H9 (cell line): Measurements from ENCODE around the gene TCF20. TPM values are rescaled to one million over a fixed set of nuclear protein-coding genes. Genes with fewer than 3 reads are reported as not detected.

Source experiments
- DNase-seq: peaks from one replicate; pipeline ENCODE4 v3.0.0-alpha.2; 2017
- H2AFZ ChIP-seq: one replicate; pipeline ENCODE4 v1.6.1; 2013; ENCODE audit warnings: mild to moderate bottlenecking, low read length, control low read depth, moderate library complexity
- H2AK5ac ChIP-seq: 2 replicates; pipeline ENCODE4 v1.6.1; 2013; ENCODE audit warnings: low read length, control low read depth, mixed read lengths; ENCODE audit not compliant: insufficient read length
- H2BK120ac ChIP-seq: one replicate; pipeline ENCODE4 v1.6.1; 2013; ENCODE audit warnings: low read depth, mild to moderate bottlenecking, low read length, control low read depth, inconsistent platforms; ENCODE audit not compliant: poor library complexity, severe bottlenecking
- H2BK12ac ChIP-seq: 2 replicates; pipeline ENCODE4 v1.6.1; 2013; ENCODE audit warnings: low read length, control low read depth, mixed read lengths, low read depth; ENCODE audit not compliant: insufficient read length
- H2BK15ac ChIP-seq: 2 replicates; pipeline ENCODE4 v1.6.1; 2013; ENCODE audit warnings: low read depth, low read length, control low read depth
- H2BK20ac ChIP-seq: one replicate; pipeline ENCODE4 v1.6.1; 2013; ENCODE audit warnings: low read depth, mild to moderate bottlenecking, low read length, control low read depth, inconsistent platforms; ENCODE audit not compliant: poor library complexity, severe bottlenecking
- H2BK5ac ChIP-seq: 2 replicates; pipeline ENCODE4 v1.6.1; 2013; ENCODE audit warnings: low read length, control low read depth, mixed read lengths; ENCODE audit not compliant: insufficient read length
- H3K14ac ChIP-seq: 2 replicates; pipeline ENCODE4 v1.6.1; 2013; ENCODE audit warnings: low read length, control low read depth; ENCODE audit not compliant: insufficient read depth
- H3K18ac ChIP-seq: 2 replicates; pipeline ENCODE4 v1.6.1; 2013; ENCODE audit warnings: low read depth, mild to moderate bottlenecking, mixed read lengths, low read length, control low read depth; ENCODE audit not compliant: insufficient read length
- H3K23ac ChIP-seq: 2 replicates; pipeline ENCODE4 v1.6.1; 2013; ENCODE audit warnings: low read length, control low read depth, mixed read lengths, low read depth; ENCODE audit not compliant: insufficient read length
- H3K23me2 ChIP-seq: 2 replicates; pipeline ENCODE4 v1.6.1; 2013; ENCODE audit warnings: low read depth, mild to moderate bottlenecking, mixed read lengths, low read length, control low read depth; ENCODE audit not compliant: insufficient read length, poor library complexity, severe bottlenecking
- H3K27ac ChIP-seq: 2 replicates; pipeline ENCODE4 v1.5.1; 2013; ENCODE audit warnings: low read length, control low read depth, mixed read lengths, low read depth; ENCODE audit not compliant: insufficient read length
- H3K27me3 ChIP-seq: 2 replicates; pipeline ENCODE4 v1.6.1; 2013; ENCODE audit warnings: low read length, control low read depth, inconsistent platforms; ENCODE audit not compliant: insufficient read depth
- H3K4ac ChIP-seq: 2 replicates; pipeline ENCODE4 v1.6.1; 2013; ENCODE audit warnings: low read depth, mild to moderate bottlenecking, control low read depth, inconsistent platforms, low read length, moderate library complexity
- H3K4me1 ChIP-seq: 2 replicates; pipeline ENCODE4 v1.6.1; 2013; ENCODE audit warnings: low read length, control low read depth, inconsistent platforms; ENCODE audit not compliant: insufficient read depth
- H3K4me2 ChIP-seq: 2 replicates; pipeline ENCODE4 v1.6.1; 2013; ENCODE audit warnings: low read length, control low read depth, mixed read lengths; ENCODE audit not compliant: insufficient read length, insufficient read depth
- H3K56ac ChIP-seq: 2 replicates; pipeline ENCODE4 v1.6.1; 2013; ENCODE audit warnings: low read depth, mild to moderate bottlenecking, mixed read lengths, low read length, control low read depth; ENCODE audit not compliant: insufficient read length
- H3K79me1 ChIP-seq: 2 replicates; pipeline ENCODE4 v1.6.1; 2013; ENCODE audit warnings: low read depth, mild to moderate bottlenecking, moderate library complexity, low read length, control low read depth, inconsistent platforms; ENCODE audit not compliant: insufficient read depth, poor library complexity, severe bottlenecking
- H3K79me2 ChIP-seq: 2 replicates; pipeline ENCODE4 v1.6.1; 2013; ENCODE audit warnings: low read length, control low read depth, inconsistent platforms; ENCODE audit not compliant: insufficient read depth
- H3K9ac ChIP-seq: 2 replicates; pipeline ENCODE4 v1.6.1; 2013; ENCODE audit warnings: low read length, control low read depth, mixed read lengths; ENCODE audit not compliant: insufficient read length; ENCODE audit errors: extremely low read depth
- H3K9me3 ChIP-seq: one replicate; pipeline ENCODE4 v1.6.1; 2013; ENCODE audit warnings: low read depth, low read length, inconsistent platforms; ENCODE audit not compliant: control insufficient read depth
- H3T11ph ChIP-seq: one replicate; pipeline ENCODE4 v1.6.1; 2013; ENCODE audit warnings: mild to moderate bottlenecking, low read length, control low read depth, inconsistent platforms
- H4K20me1 ChIP-seq: one replicate; pipeline ENCODE4 v1.6.1; 2013; ENCODE audit not compliant: control insufficient read depth, insufficient read length, insufficient read depth
- H4K5ac ChIP-seq: 2 replicates; pipeline ENCODE4 v1.6.1; 2013; ENCODE audit warnings: low read depth, mild to moderate bottlenecking, mixed read lengths, low read length, control low read depth; ENCODE audit not compliant: insufficient read length
- H4K8ac ChIP-seq: replicated peaks from 2 replicates; pipeline ENCODE4 v1.6.1; 2013; ENCODE audit warnings: low read length, control low read depth, mixed read lengths, low read depth; ENCODE audit not compliant: insufficient read length
- H4K91ac ChIP-seq: 2 replicates; pipeline ENCODE4 v1.6.1; 2013; ENCODE audit warnings: low read depth, mild to moderate bottlenecking, moderate library complexity, mixed read lengths, low read length, control low read depth; ENCODE audit not compliant: insufficient read length
- H3K27ac Mint-ChIP-seq, 3 experiments: 2 replicates in 2 of 3; 3 replicates in 1 of 3; pipeline ENCODE4 v1.8.0; 2020 to 2021; ENCODE audit warnings: mixed read lengths in 3 of 3, mild to moderate bottlenecking in 1 of 3, moderate library complexity in 1 of 3
- H3K27me3 Mint-ChIP-seq: 2 replicates; pipeline ENCODE4 v1.8.0; 2021; ENCODE audit warnings: low read depth, mild to moderate bottlenecking, moderate library complexity, mixed read lengths
- H3K36me3 Mint-ChIP-seq, 3 experiments: 2 replicates in 2 of 3; 3 replicates in 1 of 3; pipeline ENCODE4 v1.8.0; 2020 to 2021; ENCODE audit warnings: low read depth in 3 of 3, mixed read lengths in 3 of 3; ENCODE audit not compliant: insufficient read depth in 1 of 3
- H3K4me1 Mint-ChIP-seq, 2 experiments: 2 replicates each; pipeline ENCODE4 v1.8.0; 2020; ENCODE audit warnings: mixed read lengths in 2 of 2
- H3K4me3 Mint-ChIP-seq, 2 experiments: 2 replicates in 1 of 2; 3 replicates in 1 of 2; pipeline ENCODE4 v1.8.0; 2020 to 2021; ENCODE audit warnings: mild to moderate bottlenecking in 2 of 2, mixed read lengths in 2 of 2, moderate library complexity in 1 of 2
- H3K9me3 Mint-ChIP-seq, 2 experiments: 2 replicates in 1 of 2; 3 replicates in 1 of 2; pipeline ENCODE4 v1.8.0; 2020; ENCODE audit warnings: mild to moderate bottlenecking in 2 of 2, mixed read lengths in 2 of 2, moderate library complexity in 1 of 2
- WGBS: extraction: QIAGEN DNeasy Blood & Tissue Kit; methylation state at CpG from one replicate; pipeline ENCODE4 v1.1.7; 2013; ENCODE audit warnings: missing lambda C conversion rate, low lambda C conversion rate, mixed read lengths; ENCODE audit not compliant: insufficient read length; ENCODE audit errors: extremely low coverage; 5-methylcytosine and 5-hydroxymethylcytosine counted together
- total RNA-seq: library from RNA; stranded (reverse); gene quantifications from 2 replicates; pipeline ENCODE4 v1.2.1, GENCODE V29; 2021
- TF ChIP-seq, protein P1 (sequence below): fragments of 200-600 bp; sonication (generic); conservative IDR thresholded peaks from 3 replicates; pipeline ENCODE4 v1.8.0; 2021; ENCODE audit warnings: antibody characterized with exemption, mild to moderate bottlenecking

TCF20 gene
- total RNA-seq, 1 experiment from 2014 or later = 75.6 TPM

DNA sequence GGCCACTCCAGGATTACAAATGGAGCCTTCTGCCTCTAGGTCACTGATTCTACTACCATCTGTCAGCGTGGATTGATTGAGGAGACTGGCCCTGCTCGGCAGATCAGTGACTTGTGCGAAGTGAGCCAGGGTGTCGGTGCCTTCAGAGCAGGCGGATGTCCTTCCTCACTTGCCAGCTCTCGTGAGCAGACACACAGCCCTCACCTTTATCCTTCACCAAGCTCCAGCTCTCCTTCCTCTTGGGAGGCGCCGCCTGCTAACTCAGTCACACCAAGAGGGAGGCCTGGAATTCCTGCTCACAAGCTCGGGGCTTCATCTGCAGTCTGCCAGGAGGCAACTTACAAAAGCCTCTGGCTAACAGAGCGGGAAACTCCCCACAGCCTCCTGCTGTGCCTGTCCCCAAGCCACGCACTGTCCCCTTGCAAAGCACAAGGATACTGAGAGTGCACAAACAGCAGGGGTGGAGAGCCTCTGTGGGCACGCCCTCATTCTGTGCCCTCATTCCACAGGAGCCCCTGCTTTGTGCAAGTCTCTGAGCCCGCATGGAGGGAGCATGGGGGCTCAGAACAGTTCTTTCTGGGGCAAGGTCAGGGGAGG is 3.5 kb upstream of the TCF20 start:
- no peaks in the 10 kb centered on the region for H4K20me1 ChIP-seq
- peaks cover under 1% of the 10 kb centered on the region; the same call in 1 of the 2 replicates for H3K79me2 ChIP-seq

More for the DNA sequence above, 3.5 kb upstream of the TCF20 start:
- H3K27ac ChIP-seq = no peak overlapping the region
- H3K56ac ChIP-seq = no peak overlapping the region
- H4K8ac ChIP-seq = no peak overlapping the region
- peak; percentile 70 for DNase-seq
- no peak overlapping the region for H2AK5ac ChIP-seq
- WGBS = no CpG with 5 or more reads among the region's 13 CpGs
- H3K23ac ChIP-seq = no peak overlapping the region
- H3K4me1 ChIP-seq = peaks cover 6% of the 10 kb centered on the region
- no peak overlapping the region for H3T11ph ChIP-seq
- Mint-ChIP-seq H3K4me1 (peaks cover 48 to 51% of the 10 kb centered on the region in 2 experiments), H3K4me3 (peak overlapping the region; percentile 3 to 29; a peak in 3 of 5 replicates), H3K27ac (peak overlapping the region in 1 of 3 experiments; percentile 68; a peak in 2 of 7 replicates), H3K27me3 (peaks cover 58% of the 10 kb centered on the region), H3K36me3 (peaks cover 5 to 8% (median 5%) of the 10 kb centered on the region in 3 experiments), H3K9me3 (peaks cover 0 to 3% of the 10 kb centered on the region in 2 experiments; a peak in 3 of 5 replicates)
- H3K4me2 ChIP-seq = no peak overlapping the region
- peaks cover 3% of the 10 kb centered on the region; the same call in 1 of the 2 replicates for H3K27me3 ChIP-seq
- no peak overlapping the region for H2BK120ac ChIP-seq
- no peak overlapping the region for H2AFZ ChIP-seq
- H2BK12ac ChIP-seq = no peak overlapping the region
- TF ChIP-seq, protein P1, sequence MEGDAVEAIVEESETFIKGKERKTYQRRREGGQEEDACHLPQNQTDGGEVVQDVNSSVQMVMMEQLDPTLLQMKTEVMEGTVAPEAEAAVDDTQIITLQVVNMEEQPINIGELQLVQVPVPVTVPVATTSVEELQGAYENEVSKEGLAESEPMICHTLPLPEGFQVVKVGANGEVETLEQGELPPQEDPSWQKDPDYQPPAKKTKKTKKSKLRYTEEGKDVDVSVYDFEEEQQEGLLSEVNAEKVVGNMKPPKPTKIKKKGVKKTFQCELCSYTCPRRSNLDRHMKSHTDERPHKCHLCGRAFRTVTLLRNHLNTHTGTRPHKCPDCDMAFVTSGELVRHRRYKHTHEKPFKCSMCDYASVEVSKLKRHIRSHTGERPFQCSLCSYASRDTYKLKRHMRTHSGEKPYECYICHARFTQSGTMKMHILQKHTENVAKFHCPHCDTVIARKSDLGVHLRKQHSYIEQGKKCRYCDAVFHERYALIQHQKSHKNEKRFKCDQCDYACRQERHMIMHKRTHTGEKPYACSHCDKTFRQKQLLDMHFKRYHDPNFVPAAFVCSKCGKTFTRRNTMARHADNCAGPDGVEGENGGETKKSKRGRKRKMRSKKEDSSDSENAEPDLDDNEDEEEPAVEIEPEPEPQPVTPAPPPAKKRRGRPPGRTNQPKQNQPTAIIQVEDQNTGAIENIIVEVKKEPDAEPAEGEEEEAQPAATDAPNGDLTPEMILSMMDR = no peak
- H4K5ac ChIP-seq = no peak overlapping the region
- H3K18ac ChIP-seq = no peak overlapping the region
- H3K79me1 ChIP-seq = no peaks in the 10 kb centered on the region
- no peaks in the 10 kb centered on the region for H3K9me3 ChIP-seq
- H3K9ac ChIP-seq = no peak overlapping the region
- H4K91ac ChIP-seq = no peak overlapping the region
- H3K23me2 ChIP-seq = peaks cover 6% of the 10 kb centered on the region
- no peak overlapping the region for H2BK15ac ChIP-seq
- no peak overlapping the region for H2BK5ac ChIP-seq
- H2BK20ac ChIP-seq = no peak overlapping the region
- no peak overlapping the region for H3K4ac ChIP-seq
- H3K14ac ChIP-seq = no peak overlapping the region
